Measurements from ENCODE around the gene RAPGEF4. TPM values are rescaled to one million over a fixed set of nuclear protein-coding genes. Genes with fewer than 3 reads are reported as not detected.
"Not testable (repeated sequence)": the region's sequence is repeated elsewhere in the genome, so short reads cannot be mapped to it uniquely, and the experiment has no call there.

Gene RAPGEF4
- total RNA-seq, 2 donors from 2014 or later, result 0.19 to 0.65 TPM

DNA sequence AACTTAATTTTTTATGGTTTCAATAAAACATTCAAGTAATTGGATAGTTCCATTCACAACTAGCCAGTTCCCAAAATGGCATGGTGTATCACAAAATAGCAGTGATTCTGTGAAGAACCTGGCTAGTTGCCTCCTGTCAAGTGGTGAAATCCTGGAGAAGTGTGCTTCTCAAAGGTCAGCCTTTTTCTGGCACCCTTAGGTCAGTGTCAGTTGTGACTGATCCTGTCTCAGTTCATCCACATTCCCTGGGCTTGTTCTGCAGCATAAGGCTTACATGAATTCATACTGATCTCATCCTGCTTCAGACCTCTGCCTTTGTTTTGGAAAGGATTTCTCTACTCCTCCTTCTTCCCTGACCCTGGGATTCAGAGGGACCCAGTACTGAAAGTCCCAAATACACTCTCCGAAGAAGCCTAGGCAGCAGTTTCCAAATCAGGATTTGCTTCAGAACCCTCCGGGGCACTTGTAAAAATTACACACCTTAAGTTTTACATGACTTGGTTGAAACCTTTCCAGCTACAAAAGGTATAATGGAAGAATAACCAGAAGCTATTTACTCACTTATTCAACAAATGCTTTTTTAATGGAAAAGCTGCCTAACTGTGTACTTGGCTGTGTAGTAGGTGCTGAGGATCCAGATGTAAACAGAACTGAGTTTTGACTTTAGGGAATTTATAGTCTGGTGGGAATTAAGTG is 351.0 kb downstream of the RAPGEF4 start:
- Mint-ChIP-seq H3K4me3 (no peak overlapping the region), H3K4me1 (ENCODE audit: low read depth) (no peaks in the 10 kb centered on the region), H3K27me3 (ENCODE audit: low read depth) (peaks cover 32% of the 10 kb centered on the region), H3K27ac (no peak overlapping the region), H3K36me3 (ENCODE audit: insufficient read depth in 2 of 2) (no peaks in the 10 kb centered on the region), H3K9me3 (no peaks in the 10 kb centered on the region)
- no peak for DNase-seq
- ATAC-seq (replicated peaks in 1 of 2), result no peak

GRCh38 chr2:173087214-173087581 is 351.6 kb downstream of the RAPGEF4 start:
- Mint-ChIP-seq H3K27ac (no peak overlapping the region), H3K4me1 (ENCODE audit: low read depth) (no peaks in the 10 kb centered on the region), H3K27me3 (ENCODE audit: low read depth) (peaks cover 32% of the 10 kb centered on the region), H3K36me3 (ENCODE audit: insufficient read depth in 2 of 2) (no peaks in the 10 kb centered on the region), H3K4me3 (no peak overlapping the region), H3K9me3 (no peaks in the 10 kb centered on the region)
- no peak for ATAC-seq (replicated peaks in 1 of 2)
- no peak for DNase-seq

DNA sequence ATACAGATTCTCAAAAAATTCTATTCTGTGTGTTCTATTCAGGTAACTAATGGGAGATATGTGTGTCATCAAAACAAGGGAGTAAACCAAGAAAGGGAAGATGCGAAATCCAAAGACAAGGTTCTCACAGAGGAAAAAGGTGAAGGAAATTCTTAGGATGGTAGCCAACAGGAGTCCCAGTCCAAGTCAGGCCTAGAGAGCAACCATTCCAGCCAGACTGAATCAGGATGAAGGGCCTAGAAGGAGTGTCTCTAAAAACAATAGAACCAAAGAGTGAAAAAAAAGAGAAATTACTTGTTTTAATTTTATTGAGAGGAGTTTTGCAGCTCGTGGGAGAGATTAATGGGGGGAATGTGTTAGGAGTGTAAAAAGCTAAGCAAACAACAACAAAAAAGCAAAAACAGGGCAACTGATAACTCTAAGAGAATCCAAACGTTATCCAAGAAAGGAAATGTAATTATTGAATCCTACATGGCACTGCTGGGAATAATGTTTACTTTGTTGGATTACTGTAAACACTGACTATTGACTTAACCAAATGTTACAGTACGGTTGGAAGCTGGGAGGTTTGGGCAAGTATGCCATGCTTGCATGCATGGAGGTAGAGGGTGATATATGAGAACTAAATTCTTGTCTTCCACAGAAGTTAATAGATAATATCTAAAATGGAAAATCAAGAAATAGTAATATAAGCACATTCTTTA is 352.3 kb downstream of the RAPGEF4 start:
- Mint-ChIP-seq H3K9me3 (no peaks in the 10 kb centered on the region), H3K36me3 (ENCODE audit: insufficient read depth in 2 of 2) (no peaks in the 10 kb centered on the region), H3K27ac (no peak overlapping the region), H3K4me1 (ENCODE audit: low read depth) (no peaks in the 10 kb centered on the region), H3K27me3 (ENCODE audit: low read depth) (peaks cover 32% of the 10 kb centered on the region), H3K4me3 (no peak overlapping the region)
- DNase-seq (no peak), ATAC-seq (replicated peaks in 1 of 2) (no peak)

DNA sequence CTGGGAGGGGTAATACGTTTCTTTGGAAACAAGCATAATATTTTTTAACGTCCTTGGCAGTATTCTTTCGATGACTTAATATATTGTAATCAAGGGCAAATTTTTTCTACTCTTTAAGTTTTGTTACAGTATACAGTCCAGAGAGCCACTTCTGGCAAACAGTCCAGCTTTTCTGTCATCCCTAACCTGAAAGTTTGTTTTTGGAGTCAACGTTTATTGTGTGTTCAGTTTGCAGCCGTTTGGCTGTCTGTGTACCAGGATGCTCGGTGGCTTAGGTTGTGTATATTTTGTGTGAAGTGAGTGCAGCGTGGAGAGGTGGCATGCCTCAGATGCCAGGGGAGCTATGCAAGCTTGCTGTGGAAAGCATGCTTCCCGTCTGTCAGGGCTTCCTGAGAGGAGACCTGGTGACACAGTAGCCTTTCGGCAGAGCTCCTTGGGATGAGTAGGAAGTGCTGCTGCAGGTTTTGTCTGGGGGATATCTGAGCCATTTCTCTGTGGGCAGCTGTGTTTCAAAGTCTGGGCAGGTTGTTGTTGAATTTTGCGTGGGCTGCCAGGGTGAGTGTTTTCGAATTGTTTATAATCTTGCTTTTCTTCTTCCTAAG is 354.7 kb downstream of the RAPGEF4 start:
- DNase-seq (no peak), ATAC-seq (replicated peaks in 1 of 2) (no peak)
- H3K4me1 Mint-ChIP-seq (ENCODE audit: low read depth), result no peaks in the 10 kb centered on the region
- H3K27ac Mint-ChIP-seq, result no peak overlapping the region
- no peak overlapping the region for H3K4me3 Mint-ChIP-seq
- H3K27me3 Mint-ChIP-seq (ENCODE audit: low read depth), result peaks cover 35% of the 10 kb centered on the region
- H3K36me3 Mint-ChIP-seq (ENCODE audit: insufficient read depth in 2 of 2), result no peaks in the 10 kb centered on the region
- H3K9me3 Mint-ChIP-seq, result no peaks in the 10 kb centered on the region

DNA sequence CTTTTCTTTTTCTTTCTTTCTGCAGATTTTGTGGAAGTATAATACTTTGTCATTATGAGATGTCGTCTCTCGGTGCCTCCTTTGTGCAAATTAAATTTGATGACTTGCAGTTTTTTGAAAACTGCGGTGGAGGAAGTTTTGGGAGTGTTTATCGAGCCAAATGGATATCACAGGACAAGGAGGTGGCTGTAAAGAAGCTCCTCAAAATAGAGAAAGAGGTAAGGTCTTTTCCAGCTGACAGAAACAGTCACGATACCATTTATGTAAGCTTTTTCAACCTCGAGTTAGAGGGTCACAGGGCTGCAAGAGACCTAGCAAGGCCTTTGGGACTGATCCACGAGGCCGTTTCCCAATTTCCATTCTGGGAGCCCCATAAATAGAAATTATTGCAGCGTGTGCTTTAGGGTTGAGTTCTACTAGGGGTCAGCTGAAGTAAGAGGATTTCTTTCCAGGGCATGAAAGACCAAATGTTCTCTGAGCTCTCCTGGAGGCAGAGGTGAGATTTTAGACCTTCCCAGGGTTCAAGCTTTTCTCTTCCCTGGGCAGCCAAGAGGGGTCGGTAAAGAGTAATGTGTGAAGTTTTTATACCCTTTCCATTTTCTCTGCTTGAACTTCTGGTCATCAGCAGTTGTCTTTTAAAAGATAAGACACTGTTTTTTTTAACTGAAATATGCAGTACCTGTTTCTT is 355.5 kb downstream of the RAPGEF4 start:
- H3K4me1 Mint-ChIP-seq (ENCODE audit: low read depth), result no peaks in the 10 kb centered on the region
- H3K4me3 Mint-ChIP-seq, result no peak overlapping the region
- ATAC-seq (replicated peaks in 1 of 2), result no peak
- H3K27me3 Mint-ChIP-seq (ENCODE audit: low read depth), result peaks cover 38% of the 10 kb centered on the region
- no peak overlapping the region for H3K27ac Mint-ChIP-seq
- no peaks in the 10 kb centered on the region for H3K9me3 Mint-ChIP-seq
- DNase-seq, result no peak
- no peaks in the 10 kb centered on the region for H3K36me3 Mint-ChIP-seq (ENCODE audit: insufficient read depth in 2 of 2)

DNA sequence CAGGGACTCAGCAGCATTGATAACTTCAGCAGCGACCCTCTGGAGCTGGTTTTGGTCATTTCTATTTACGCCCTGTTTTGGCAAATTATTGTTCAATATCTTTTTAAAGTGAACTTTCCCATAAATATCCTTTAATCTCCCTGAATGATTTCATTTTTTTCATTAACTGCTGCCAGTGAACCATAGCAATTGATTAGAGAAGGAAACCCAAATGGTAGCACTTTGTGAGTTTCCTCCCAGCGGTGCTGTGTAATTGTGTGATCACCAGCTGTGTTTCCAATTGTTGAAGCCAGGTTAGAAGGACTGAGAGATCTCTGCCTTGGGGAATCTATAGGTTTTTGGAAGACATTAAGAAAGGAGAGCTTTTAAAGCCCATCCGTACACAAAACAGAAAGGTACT is 356.3 kb downstream of the RAPGEF4 start:
- Mint-ChIP-seq H3K4me3 (no peak overlapping the region), H3K9me3 (no peaks in the 10 kb centered on the region), H3K36me3 (ENCODE audit: insufficient read depth in 2 of 2) (peaks cover 0 to 1% of the 10 kb centered on the region in 2 donors), H3K27me3 (ENCODE audit: low read depth) (peaks cover 36% of the 10 kb centered on the region), H3K27ac (no peak overlapping the region), H3K4me1 (ENCODE audit: low read depth) (no peaks in the 10 kb centered on the region)
- DNase-seq, result no peak
- ATAC-seq (replicated peaks in 1 of 2), result no peak

DNA sequence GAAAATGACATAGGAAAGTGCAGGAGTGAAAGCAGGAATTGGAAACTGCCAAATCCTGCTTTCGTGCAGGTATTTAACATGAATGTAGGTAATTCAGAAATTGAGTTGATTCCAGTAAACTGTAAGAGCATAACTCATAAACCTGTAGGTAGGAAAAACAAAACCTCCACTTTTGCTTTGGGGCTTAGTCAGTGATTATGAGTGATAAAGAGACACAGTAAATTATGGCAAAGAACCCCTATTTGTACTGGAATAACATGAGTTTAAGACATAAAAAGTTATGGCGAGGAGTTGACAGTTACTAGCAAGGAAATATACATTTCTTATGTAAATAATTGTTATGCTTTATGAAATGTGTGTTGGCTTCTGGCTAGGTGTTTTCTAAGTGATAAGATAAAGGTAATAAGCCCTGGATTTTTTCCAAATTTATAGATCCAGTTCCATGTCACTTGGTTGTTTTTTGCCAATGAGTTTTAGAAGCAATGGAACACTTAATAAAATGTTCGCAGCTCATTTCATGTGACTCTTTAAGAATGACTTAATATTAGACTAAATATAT is 357.3 kb downstream of the RAPGEF4 start:
- peaks cover 0 to 1% of the 10 kb centered on the region in 2 donors for H3K36me3 Mint-ChIP-seq (ENCODE audit: insufficient read depth in 2 of 2)
- DNase-seq, result no peak
- no peak overlapping the region for H3K27ac Mint-ChIP-seq
- H3K4me3 Mint-ChIP-seq, result no peak overlapping the region
- peaks cover 26% of the 10 kb centered on the region for H3K27me3 Mint-ChIP-seq (ENCODE audit: low read depth)
- H3K9me3 Mint-ChIP-seq, result no peaks in the 10 kb centered on the region
- no peaks in the 10 kb centered on the region for H3K4me1 Mint-ChIP-seq (ENCODE audit: low read depth)
- ATAC-seq (replicated peaks in 1 of 2), result no peak

- H3K27me3 Mint-ChIP-seq (ENCODE audit: low read depth), result peaks cover 20% of the 10 kb centered on the region
- not testable (repeated sequence) for H3K4me1 Mint-ChIP-seq (ENCODE audit: low read depth); DNase-seq; ATAC-seq (replicated peaks in 1 of 2); H3K27ac Mint-ChIP-seq; H3K36me3 Mint-ChIP-seq (ENCODE audit: insufficient read depth in 2 of 2); H3K9me3 Mint-ChIP-seq; H3K4me3 Mint-ChIP-seq
These were observed 358.0 kb downstream of the RAPGEF4 start for GRCh38 chr2:173093617-173094016.

DNA sequence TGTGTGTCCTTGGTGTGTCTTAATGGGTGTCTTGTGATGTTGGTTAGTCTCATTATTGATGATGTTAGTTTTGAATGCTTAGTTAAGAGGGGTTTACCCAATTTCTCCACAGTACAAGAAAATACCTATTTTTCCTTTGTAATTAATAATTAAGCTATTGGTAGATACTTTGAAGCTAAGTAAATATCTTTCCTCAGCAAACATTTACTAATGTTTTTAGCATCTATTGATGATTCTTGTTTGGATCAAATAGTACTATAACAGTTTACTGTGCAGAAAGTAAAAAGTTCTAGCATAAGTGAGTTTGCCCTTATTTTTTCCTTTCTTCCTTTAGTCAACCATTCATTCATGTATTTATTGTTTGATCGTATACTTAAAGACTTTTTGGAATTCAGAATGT is 359.1 kb downstream of the RAPGEF4 start:
- H3K36me3 Mint-ChIP-seq (ENCODE audit: insufficient read depth in 2 of 2), result peaks cover 0 to 1% of the 10 kb centered on the region in 2 donors
- ATAC-seq (replicated peaks in 1 of 2) (no peak), DNase-seq (no peak)
- no peak overlapping the region for H3K27ac Mint-ChIP-seq
- H3K4me1 Mint-ChIP-seq (ENCODE audit: low read depth), result peaks cover 6% of the 10 kb centered on the region
- no peaks in the 10 kb centered on the region for H3K9me3 Mint-ChIP-seq
- H3K4me3 Mint-ChIP-seq, result no peak overlapping the region
- H3K27me3 Mint-ChIP-seq (ENCODE audit: low read depth), result peaks cover 20% of the 10 kb centered on the region

GRCh38 chr2:173095356-173095755 is 359.7 kb downstream of the RAPGEF4 start:
- H3K27me3 Mint-ChIP-seq (ENCODE audit: low read depth), result peaks cover 18% of the 10 kb centered on the region
- no peak for DNase-seq
- ATAC-seq (replicated peaks in 1 of 2), result no peak
- peaks cover 13% of the 10 kb centered on the region for H3K4me1 Mint-ChIP-seq (ENCODE audit: low read depth)
- peaks cover 0 to 1% of the 10 kb centered on the region in 2 donors for H3K36me3 Mint-ChIP-seq (ENCODE audit: insufficient read depth in 2 of 2)
- H3K27ac Mint-ChIP-seq, result no peak overlapping the region
- no peaks in the 10 kb centered on the region for H3K9me3 Mint-ChIP-seq
- no peak overlapping the region for H3K4me3 Mint-ChIP-seq

GRCh38 chr2:173099271-173099670 is 363.6 kb downstream of the RAPGEF4 start:
- no peaks in the 10 kb centered on the region for H3K9me3 Mint-ChIP-seq
- peaks cover 32% of the 10 kb centered on the region for H3K4me1 Mint-ChIP-seq (ENCODE audit: low read depth)
- peaks cover 12% of the 10 kb centered on the region for H3K27me3 Mint-ChIP-seq (ENCODE audit: low read depth)
- H3K4me3 Mint-ChIP-seq, result peak overlapping the region in 1 of 2 donors; percentile 10
- no peak overlapping the region for H3K27ac Mint-ChIP-seq
- peaks cover 0 to 1% of the 10 kb centered on the region in 2 donors for H3K36me3 Mint-ChIP-seq (ENCODE audit: insufficient read depth in 2 of 2)
- DNase-seq (no peak), ATAC-seq (replicated peaks in 1 of 2) (no peak)

DNA sequence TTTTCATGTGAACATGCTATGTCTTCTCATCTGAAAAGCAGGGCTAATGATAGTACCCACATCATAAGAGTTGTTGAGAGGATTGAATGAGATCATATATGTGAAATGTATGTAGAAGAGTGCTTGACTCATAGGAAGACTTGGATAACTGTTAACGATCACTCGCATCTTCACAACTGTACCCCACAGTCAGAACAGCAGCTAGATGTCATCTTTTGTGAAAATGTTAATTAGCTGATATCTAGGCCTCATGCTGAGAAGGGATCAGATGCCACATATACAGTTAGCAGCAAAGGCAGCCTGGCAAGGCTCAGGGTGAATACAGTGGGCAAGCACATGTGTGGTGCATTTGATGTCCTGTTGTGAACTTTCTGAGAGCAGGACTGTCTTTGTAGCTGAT is 364.2 kb downstream of the RAPGEF4 start:
- peaks cover 32% of the 10 kb centered on the region for H3K4me1 Mint-ChIP-seq (ENCODE audit: low read depth)
- DNase-seq, result no peak
- no peak overlapping the region for H3K4me3 Mint-ChIP-seq
- peaks cover 8% of the 10 kb centered on the region for H3K27me3 Mint-ChIP-seq (ENCODE audit: low read depth)
- peaks cover 0 to 1% of the 10 kb centered on the region in 2 donors for H3K36me3 Mint-ChIP-seq (ENCODE audit: insufficient read depth in 2 of 2)
- no peak overlapping the region for H3K27ac Mint-ChIP-seq
- ATAC-seq (replicated peaks in 1 of 2), result peak; percentile 78 to 81
- no peaks in the 10 kb centered on the region for H3K9me3 Mint-ChIP-seq

- ATAC-seq (replicated peaks in 1 of 2), result peak; percentile 77 to 81
- Mint-ChIP-seq H3K27ac (peak overlapping the region; percentile 34), H3K27me3 (ENCODE audit: low read depth) (no peaks in the 10 kb centered on the region), H3K4me3 (peak overlapping the region in 1 of 2 donors; percentile 39), H3K36me3 (ENCODE audit: insufficient read depth in 2 of 2) (no peaks in the 10 kb centered on the region), H3K9me3 (no peaks in the 10 kb centered on the region), H3K4me1 (ENCODE audit: low read depth) (peaks cover 37% of the 10 kb centered on the region)
- DNase-seq, result no peak
These were observed 366.0 kb downstream of the RAPGEF4 start for GRCh38 chr2:173101687-173102086.

Measured in activated T-cell treated with anti-CD3 and anti-CD28 coated beads, Interleukin-2, amount 50 U/mL, for 72 hours (primary cell).